Mesenchymal stem cell (in vitro differentiated cells and primary cell): Measurements from ENCODE around the gene OTUB2.

Experiments used
- DNase-seq: peaks from one replicate; pipeline ENCODE4 v3.0.0-alpha.2; 2013
- H2AFZ ChIP-seq: one replicate; pipeline ENCODE4 v1.6.1; 2013; ENCODE audit warnings: low read depth, mild to moderate bottlenecking, control low read depth, inconsistent platforms, low read length, moderate library complexity
- H2AK5ac ChIP-seq: 2 replicates; pipeline ENCODE4 v1.6.1; 2013; ENCODE audit warnings: low read length, moderate library complexity, mild to moderate bottlenecking, inconsistent platforms; ENCODE audit not compliant: severe bottlenecking
- H2BK120ac ChIP-seq: one replicate; pipeline ENCODE4 v1.6.1; 2013; ENCODE audit warnings: low read depth, mild to moderate bottlenecking, inconsistent platforms, low read length, moderate library complexity
- H2BK12ac ChIP-seq, 2 experiments: one replicate each; pipeline ENCODE4 v1.6.1; 2013; ENCODE audit warnings: inconsistent platforms in 2 of 2, low read length in 2 of 2, mild to moderate bottlenecking in 2 of 2, moderate library complexity in 2 of 2, control low read depth in 1 of 2
- H2BK15ac ChIP-seq: one replicate; pipeline ENCODE4 v1.6.1; 2013; ENCODE audit warnings: mild to moderate bottlenecking, low read depth, inconsistent platforms; ENCODE audit not compliant: poor library complexity, severe bottlenecking
- H2BK5ac ChIP-seq: 2 replicates; pipeline ENCODE4 v1.6.1; 2013; ENCODE audit warnings: low read depth, mild to moderate bottlenecking, low read length, control low read depth, inconsistent platforms; ENCODE audit not compliant: poor library complexity, severe bottlenecking
- H3K14ac ChIP-seq, 2 experiments: one replicate each; pipeline ENCODE4 v1.6.1; 2013; ENCODE audit warnings: inconsistent platforms in 2 of 2, low read length in 2 of 2, control low read depth in 1 of 2, mild to moderate bottlenecking in 1 of 2, moderate library complexity in 1 of 2
- H3K18ac ChIP-seq, 2 experiments: one replicate each; pipeline ENCODE4 v1.6.1; 2013; ENCODE audit warnings: inconsistent platforms in 2 of 2, low read length in 2 of 2, control low read depth in 1 of 2, low read depth in 1 of 2, mild to moderate bottlenecking in 1 of 2
- H3K23ac ChIP-seq, 2 experiments: one replicate each; pipeline ENCODE4 v1.6.1; 2013; ENCODE audit warnings: inconsistent platforms in 2 of 2, low read length in 2 of 2, mild to moderate bottlenecking in 2 of 2, moderate library complexity in 2 of 2, control low read depth in 1 of 2
- H3K27ac ChIP-seq: 2 replicates; pipeline ENCODE4 v1.5.1; 2013; ENCODE audit warnings: mild to moderate bottlenecking, moderate library complexity, low read length, control low read depth, inconsistent platforms; ENCODE audit not compliant: poor library complexity, severe bottlenecking
- H3K27me3 ChIP-seq, 2 experiments: 2 replicates each; pipeline versions ENCODE4 v1.6.1 to v1.7.0; 2013; ENCODE audit warnings: low read length in 2 of 2, mild to moderate bottlenecking in 2 of 2, moderate library complexity in 2 of 2, control low read depth in 1 of 2, inconsistent platforms in 1 of 2; ENCODE audit not compliant: control insufficient read depth in 1 of 2, insufficient read depth in 1 of 2
- H3K36me3 ChIP-seq, 2 experiments: 2 replicates each; pipeline versions ENCODE4 v1.6.1 to v1.7.0; 2013; ENCODE audit warnings: low read length in 2 of 2, control low read depth in 1 of 2, inconsistent platforms in 1 of 2, low read depth in 1 of 2, mild to moderate bottlenecking in 1 of 2; ENCODE audit not compliant: insufficient read depth in 2 of 2, control insufficient read depth in 1 of 2
- H3K4ac ChIP-seq, 2 experiments: one replicate each; pipeline ENCODE4 v1.6.1; 2013; ENCODE audit warnings: inconsistent platforms in 2 of 2, low read length in 2 of 2, mild to moderate bottlenecking in 2 of 2, moderate library complexity in 2 of 2, control low read depth in 1 of 2, low read depth in 1 of 2
- H3K4me1 ChIP-seq: 2 replicates; pipeline ENCODE4 v1.6.1; 2013; ENCODE audit warnings: low read depth, low read length, control low read depth; ENCODE audit not compliant: control insufficient read depth, insufficient read depth
- H3K4me2 ChIP-seq: 2 replicates; pipeline ENCODE4 v1.6.1; 2013; ENCODE audit warnings: low read length, mild to moderate bottlenecking, inconsistent platforms; ENCODE audit not compliant: poor library complexity, severe bottlenecking
- H3K4me3 ChIP-seq, 2 experiments: 2 replicates each; pipeline versions ENCODE4 v1.5.1 to v1.7.0; 2013; ENCODE audit warnings: low read length in 2 of 2, mild to moderate bottlenecking in 2 of 2, control low read depth in 1 of 2, low read depth in 1 of 2; ENCODE audit not compliant: insufficient read depth in 1 of 2
- H3K79me1 ChIP-seq: replicated peaks from 2 replicates; pipeline ENCODE4 v1.6.1; 2013; ENCODE audit warnings: mild to moderate bottlenecking, control low read depth, low read length, inconsistent platforms; ENCODE audit not compliant: poor library complexity, severe bottlenecking
- H3K9ac ChIP-seq: 2 replicates; pipeline ENCODE4 v1.7.0; 2013; ENCODE audit warnings: mild to moderate bottlenecking, low read length, moderate library complexity
- H3K9me3 ChIP-seq: 2 replicates; pipeline ENCODE4 v1.7.0; 2013; ENCODE audit warnings: mild to moderate bottlenecking, low read length; ENCODE audit not compliant: control insufficient read depth
- H4K8ac ChIP-seq: one replicate; pipeline ENCODE4 v1.6.1; 2013; ENCODE audit warnings: inconsistent platforms, mild to moderate bottlenecking, low read length, moderate library complexity
- H4K91ac ChIP-seq: one replicate; pipeline ENCODE4 v1.6.1; 2013; ENCODE audit warnings: mild to moderate bottlenecking, low read length, inconsistent platforms
- WGBS: methylation state at CpG from one replicate; pipeline ENCODE4 v1.1.7; 2013; ENCODE audit warnings: mixed read lengths; 5-methylcytosine and 5-hydroxymethylcytosine counted together

OTUB2 gene

GRCh38 chr14:94046696-94047250, 20.6 kb downstream of the OTUB2 start:
- no peak overlapping the region for H4K91ac ChIP-seq
- no peak overlapping the region for H2BK5ac ChIP-seq
- peaks cover 12% of the 10 kb centered on the region for H3K4me1 ChIP-seq
- no peak overlapping the region for H3K23ac ChIP-seq
- H3K27ac ChIP-seq: no peak overlapping the region
- H3K18ac ChIP-seq: no peak overlapping the region
- no peaks in the 10 kb centered on the region for H3K27me3 ChIP-seq
- peaks cover 81 to 87% of the 10 kb centered on the region in 2 experiments for H3K36me3 ChIP-seq
- no peak overlapping the region for H3K4ac ChIP-seq
- H3K4me3 ChIP-seq: no peak overlapping the region
- no peak overlapping the region for H3K14ac ChIP-seq
- no peak overlapping the region for H3K9ac ChIP-seq
- H3K4me2 ChIP-seq: no peak overlapping the region
- H2AFZ ChIP-seq: no peak overlapping the region
- H3K79me1 ChIP-seq: peaks cover 29% of the 10 kb centered on the region
- H4K8ac ChIP-seq: peak overlapping the region; percentile 32
- H2BK120ac ChIP-seq: no peak overlapping the region
- H3K9me3 ChIP-seq: no peaks in the 10 kb centered on the region
- no peak for DNase-seq
- H2BK12ac ChIP-seq: no peak overlapping the region
- H2BK15ac ChIP-seq: no peak overlapping the region
- no peak overlapping the region for H2AK5ac ChIP-seq
- 87% methylated on average over 6 of the region's 7 CpGs for WGBS

DNA sequence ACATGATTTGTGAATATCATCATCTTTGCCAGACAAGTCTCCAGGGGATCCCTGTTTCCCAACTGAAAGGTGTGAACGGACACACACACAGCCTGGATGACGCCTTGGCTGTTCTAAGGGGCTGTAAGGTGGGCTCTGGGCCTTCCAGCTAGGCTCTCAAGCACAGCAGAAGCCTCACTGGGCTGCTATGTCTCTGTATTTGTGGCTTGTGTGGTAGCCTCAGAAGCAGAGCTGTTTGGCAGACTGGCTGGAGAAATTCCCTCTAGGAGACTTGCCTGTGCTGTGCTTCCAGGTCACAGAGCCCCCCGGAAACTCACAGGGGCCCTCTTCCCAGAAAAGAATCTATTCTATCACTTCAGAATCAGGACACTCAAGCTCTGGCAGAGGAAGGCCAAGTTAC, 21.4 kb downstream of the OTUB2 start:
- peaks cover 32% of the 10 kb centered on the region for H3K79me1 ChIP-seq

DNA sequence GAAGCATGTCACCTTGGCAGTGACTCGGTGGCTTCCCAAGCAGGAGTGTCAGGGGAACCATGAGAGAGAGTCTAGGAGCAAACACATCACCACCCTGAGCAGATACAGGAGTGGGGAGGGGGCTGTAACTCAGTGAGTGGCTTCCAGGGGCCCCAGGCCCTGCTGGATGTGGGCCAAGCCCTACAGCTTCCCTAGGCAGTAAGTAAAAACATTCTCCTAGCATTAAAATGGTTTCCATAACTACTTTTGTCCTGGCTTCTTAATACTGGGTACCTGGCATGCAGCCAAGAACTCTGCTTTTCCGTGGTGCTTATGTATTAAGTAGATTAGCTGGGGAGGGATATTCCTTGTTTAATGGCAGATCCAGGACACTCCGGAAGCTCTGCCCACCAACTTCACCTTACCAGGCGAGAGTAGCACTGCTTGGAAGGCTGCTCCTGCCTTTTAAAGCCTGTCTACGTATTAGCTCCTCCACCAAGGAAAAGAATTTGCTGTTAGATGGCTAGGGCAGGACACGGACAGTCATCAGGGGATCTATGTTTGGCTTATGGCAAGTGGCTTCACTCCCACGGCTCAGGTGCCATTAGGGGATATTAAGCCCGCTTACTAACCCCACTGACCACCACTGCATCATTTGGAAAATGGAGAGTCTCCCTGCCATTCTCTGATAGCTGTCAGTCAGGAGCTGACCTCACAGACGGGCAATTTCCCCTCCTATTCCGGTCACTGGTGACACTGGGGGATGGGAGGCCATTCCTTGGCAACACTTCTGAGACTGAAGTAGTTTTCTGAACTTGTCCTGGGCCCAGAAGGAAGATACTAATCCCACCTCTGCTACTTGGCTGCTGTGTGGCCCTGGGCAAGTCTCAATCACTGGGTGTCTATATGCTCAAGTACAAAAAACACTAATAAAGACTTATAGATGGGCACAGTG, 22.8 kb downstream of the OTUB2 start:
- Histone ChIP-seq H3K36me3 (peaks cover 82 to 96% of the 10 kb centered on the region in 2 experiments), H3K4me3 (no peak overlapping the region), H3K9me3 (no peaks in the 10 kb centered on the region), H3K79me1 (peaks cover 37% of the 10 kb centered on the region), H3K4ac (no peak overlapping the region), H2BK5ac (no peak overlapping the region), H2AFZ (no peak overlapping the region), H3K27ac (no peak overlapping the region), H2BK15ac (no peak overlapping the region), H3K4me1 (peaks cover 12% of the 10 kb centered on the region), H4K8ac (no peak overlapping the region), H2BK120ac (no peak overlapping the region), H2AK5ac (peak overlapping the region; percentile 11), H3K4me2 (no peak overlapping the region), H4K91ac (no peak overlapping the region), H3K18ac (no peak overlapping the region), H3K23ac (no peak overlapping the region), H3K14ac (no peak overlapping the region), H2BK12ac (no peak overlapping the region), H3K9ac (no peak overlapping the region), H3K27me3 (no peaks in the 10 kb centered on the region)
- 93% methylated on average over 10 of the region's 10 CpGs for WGBS
- DNase-seq: no peak

More for the DNA sequence above, 21.4 kb downstream of the OTUB2 start:
- Histone ChIP-seq H2AFZ (no peak overlapping the region), H3K4ac (no peak overlapping the region), H2BK5ac (no peak overlapping the region), H4K91ac (no peak overlapping the region), H3K27ac (no peak overlapping the region), H3K9ac (no peak overlapping the region), H2BK15ac (no peak overlapping the region), H3K9me3 (no peaks in the 10 kb centered on the region), H3K4me3 (no peak overlapping the region), H3K27me3 (no peaks in the 10 kb centered on the region), H2BK120ac (no peak overlapping the region), H2BK12ac (no peak overlapping the region), H3K4me1 (peaks cover 12% of the 10 kb centered on the region), H3K18ac (no peak overlapping the region), H3K14ac (no peak overlapping the region), H4K8ac (no peak overlapping the region), H2AK5ac (no peak overlapping the region), H3K23ac (no peak overlapping the region), H3K4me2 (no peak overlapping the region), H3K36me3 (peaks cover 87 to 89% of the 10 kb centered on the region in 2 experiments)
- DNase-seq: no peak
- 91% methylated on average over 3 of the region's 3 CpGs for WGBS

- Histone ChIP-seq H2BK12ac (no peak overlapping the region), H3K27me3 (no peaks in the 10 kb centered on the region), H4K91ac (no peak overlapping the region), H2BK120ac (no peak overlapping the region), H4K8ac (no peak overlapping the region), H2AK5ac (no peak overlapping the region), H3K4ac (no peak overlapping the region), H3K9me3 (no peaks in the 10 kb centered on the region), H2BK5ac (no peak overlapping the region), H3K9ac (no peak overlapping the region), H3K27ac (no peak overlapping the region), H3K79me1 (peaks cover 43% of the 10 kb centered on the region), H3K4me3 (no peak overlapping the region), H3K23ac (no peak overlapping the region), H3K4me1 (peaks cover 12% of the 10 kb centered on the region), H3K4me2 (no peak overlapping the region), H2AFZ (no peak overlapping the region), H3K36me3 (peaks cover 82 to 96% of the 10 kb centered on the region in 2 experiments), H3K14ac (no peak overlapping the region), H3K18ac (no peak overlapping the region), H2BK15ac (no peak overlapping the region)
- DNase-seq: no peak
- 89% methylated on average over 1 of the region's 2 CpGs for WGBS
Observed at GRCh38 chr14:94049625-94050023, 23.5 kb downstream of the OTUB2 start.
